K562 (cell line): ENCODE results near the gene ZSWIM1. TPM values are rescaled to one million over a fixed set of nuclear protein-coding genes. Genes with fewer than 3 reads are reported as not detected.
A peak's percentile ranks its signal among the peaks of the same experiment; 100 is the strongest.

Experiments
- HINFP ChIP-seq: fragments of 450-650 bp; conservative IDR thresholded peaks from 2 replicates; pipeline ENCODE4 v1.6.1; 2016; ENCODE audit warnings: missing genetic modification characterization, low read depth, mild to moderate bottlenecking, control low read depth, missing compliant biosample characterization
- HIVEP1 ChIP-seq: fragments of 250-450 bp; sonication (Bioruptor Pico); IDR thresholded peaks from 2 replicates; pipeline ENCODE4 v1.4.0; 2020; ENCODE audit warnings: mild to moderate bottlenecking
- HSF4 ChIP-seq: fragments of 250-450 bp; sonication (Bioruptor Pico); IDR thresholded peaks from 2 replicates; pipeline ENCODE4 v2.1.2; 2022; ENCODE audit warnings: mild to moderate bottlenecking, moderate library complexity, borderline replicate concordance
- MAZ ChIP-seq, 2 experiments: fragments of 450-650 bp in 1 of 2; sonication (generic) in 1 of 2; formaldehyde crosslinking; IDR thresholded peaks in 1 of 2; conservative IDR thresholded peaks in 1 of 2; 2 replicates each; pipeline versions ENCODE4 v1.4.0 to v1.5.0; 2020; ENCODE audit warnings: mild to moderate bottlenecking in 1 of 2, missing genetic modification reagents in 1 of 2
- MEIS2 ChIP-seq: fragments of 450-650 bp; IDR thresholded peaks from 2 replicates; pipeline ENCODE4 v1.6.1; 2014; ENCODE audit warnings: mild to moderate bottlenecking; ENCODE audit not compliant: partially characterized antibody
- NFIC ChIP-seq: fragments of 450-650 bp; IDR thresholded peaks from 2 replicates; pipeline ENCODE4 v1.6.1; 2017; ENCODE audit warnings: mild to moderate bottlenecking, inconsistent platforms
- SETDB1 ChIP-seq: IDR thresholded peaks from one replicate; pipeline ENCODE4 v1.6.1; 2012; ENCODE audit warnings: low read length, control low read depth, inconsistent platforms
- TAF1 ChIP-seq: IDR thresholded peaks from 2 replicates; pipeline ENCODE4 v1.6.1; 2011; ENCODE audit warnings: mild to moderate bottlenecking, low read length, moderate library complexity; ENCODE audit not compliant: insufficient read depth, control insufficient read depth, severe bottlenecking; ENCODE audit errors: extremely low read depth
- WHSC1 ChIP-seq: IDR thresholded peaks from one replicate; pipeline ENCODE4 v1.6.1; 2012; ENCODE audit warnings: low read length, control low read depth, inconsistent platforms
- XRCC3 ChIP-seq: fragments of 450-650 bp; IDR thresholded peaks from 2 replicates; pipeline ENCODE4 v1.6.1; 2017; ENCODE audit warnings: mild to moderate bottlenecking, moderate library complexity
- ZC3H8 ChIP-seq: fragments of 450-650 bp; IDR thresholded peaks from 2 replicates; pipeline ENCODE4 v1.6.1; 2017
- ZNF699 ChIP-seq: fragments of 250-450 bp; sonication (Bioruptor Pico); IDR thresholded peaks from 2 replicates; pipeline ENCODE4 v1.8.0; 2021; ENCODE audit warnings: mild to moderate bottlenecking, moderate library complexity; ENCODE audit not compliant: insufficient replicate concordance
- ZNF764 ChIP-seq: fragments of 250-450 bp; sonication (Bioruptor Pico); IDR thresholded peaks from 2 replicates; pipeline ENCODE4 v1.4.0; 2020; ENCODE audit warnings: low read depth, mild to moderate bottlenecking, moderate library complexity
- polyA plus RNA-seq, 8 experiments: library from polyadenylated mRNA; depleted of rRNA in 4 of 8; stranded (reverse) in 5 of 8; unstranded in 3 of 8; fragments of >200 nt; fragmentation: Nextera tagmentation in 2 of 8; fragmentation: Illumina TruSeq in 1 of 8; extraction: Ambion mirVana in 2 of 8; extraction: Trizol in 1 of 8; gene quantifications; 2 replicates each; pipeline versions ENCODE4 v1.2.1 to v1.2.3, GENCODE V29; 2011 to 2014; ENCODE audit warnings: inconsistent platforms in 1 of 8, missing spikeins in 1 of 8
- total RNA-seq, 7 experiments: library from RNA; depleted of rRNA in 6 of 7; stranded (reverse); fragments of >200 nt in 6 of 7; fragmentation: Illumina TruSeq in 2 of 7; extraction: Trizol in 2 of 7; gene quantifications; 2 replicates each; pipeline versions ENCODE4 v1.2.1 to v1.2.3, GENCODE V29; 2011 to 2021; ENCODE audit warnings: low replicate concordance in 1 of 7
- TF ChIP-seq, protein P1 (sequence below): fragments of 250-450 bp; sonication (Bioruptor Pico); IDR thresholded peaks from 2 replicates; pipeline ENCODE4 v1.4.0; 2020
- TF ChIP-seq, protein P2 (sequence below): fragments of 450-650 bp; IDR thresholded peaks from 2 replicates; pipeline ENCODE4 v1.6.1; 2014; ENCODE audit warnings: low read depth, mild to moderate bottlenecking, moderate library complexity, borderline replicate concordance
- TF ChIP-seq, protein P3 (sequence below): sonication (generic); formaldehyde crosslinking; IDR thresholded peaks from 2 replicates; pipeline ENCODE4 v1.5.0; 2020; ENCODE audit warnings: missing genetic modification reagents

ZSWIM1 gene
- total and polyA plus RNA-seq, 9 of the 15 experiments (the other 6 are each of a cell fraction or from before 2014, with no cell fraction given): 2.5 to 15.6 (median 9.5) TPM

DNA sequence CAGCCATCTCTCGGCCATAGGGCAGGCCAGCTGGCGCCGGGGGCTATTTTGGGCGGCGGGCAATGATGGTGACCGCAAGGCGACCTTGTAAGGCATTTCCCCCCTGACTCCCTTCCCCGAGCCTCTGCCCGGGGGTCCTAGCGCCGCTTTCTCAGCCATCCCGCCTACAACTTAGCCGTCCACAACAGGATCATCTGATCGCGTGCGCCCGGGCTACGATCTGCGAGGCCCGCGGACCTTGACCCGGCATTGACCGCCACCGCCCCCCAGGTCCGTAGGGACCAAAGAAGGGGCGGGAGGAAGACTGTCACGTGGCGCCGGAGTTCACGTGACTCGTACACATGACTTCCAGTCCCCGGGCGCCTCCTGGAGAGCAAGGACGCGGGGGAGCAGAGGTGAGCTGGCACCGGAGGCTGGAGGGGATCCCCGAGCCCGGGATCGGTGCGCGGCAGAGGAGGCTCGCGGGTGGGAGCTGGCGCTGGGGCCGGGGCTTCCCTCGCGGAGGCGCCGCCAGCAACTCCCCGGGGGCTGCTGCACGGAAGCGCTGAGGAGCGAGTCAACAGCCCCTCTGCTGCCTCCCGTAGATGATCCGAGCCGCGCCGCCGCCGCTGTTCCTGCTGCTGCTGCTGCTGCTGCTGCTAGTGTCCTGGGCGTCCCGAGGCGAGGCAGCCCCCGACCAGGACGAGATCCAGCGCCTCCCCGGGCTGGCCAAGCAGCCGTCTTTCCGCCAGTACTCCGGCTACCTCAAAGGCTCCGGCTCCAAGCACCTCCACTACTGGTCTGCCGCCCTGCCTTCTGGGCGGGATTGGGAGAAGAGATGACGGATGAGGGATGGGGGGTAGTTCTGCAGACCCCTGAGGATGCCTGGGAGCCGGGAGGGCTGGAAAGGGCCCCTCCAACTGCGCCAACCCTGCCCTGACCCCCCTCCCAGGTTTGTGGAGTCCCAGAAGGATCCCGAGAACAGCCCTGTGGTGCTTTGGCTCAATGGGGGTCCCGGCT is 10.3 kb downstream of the ZSWIM1 start, which contains the start of the genes CTSA and NEURL2 (continued):
- TF ChIP-seq, protein P1, sequence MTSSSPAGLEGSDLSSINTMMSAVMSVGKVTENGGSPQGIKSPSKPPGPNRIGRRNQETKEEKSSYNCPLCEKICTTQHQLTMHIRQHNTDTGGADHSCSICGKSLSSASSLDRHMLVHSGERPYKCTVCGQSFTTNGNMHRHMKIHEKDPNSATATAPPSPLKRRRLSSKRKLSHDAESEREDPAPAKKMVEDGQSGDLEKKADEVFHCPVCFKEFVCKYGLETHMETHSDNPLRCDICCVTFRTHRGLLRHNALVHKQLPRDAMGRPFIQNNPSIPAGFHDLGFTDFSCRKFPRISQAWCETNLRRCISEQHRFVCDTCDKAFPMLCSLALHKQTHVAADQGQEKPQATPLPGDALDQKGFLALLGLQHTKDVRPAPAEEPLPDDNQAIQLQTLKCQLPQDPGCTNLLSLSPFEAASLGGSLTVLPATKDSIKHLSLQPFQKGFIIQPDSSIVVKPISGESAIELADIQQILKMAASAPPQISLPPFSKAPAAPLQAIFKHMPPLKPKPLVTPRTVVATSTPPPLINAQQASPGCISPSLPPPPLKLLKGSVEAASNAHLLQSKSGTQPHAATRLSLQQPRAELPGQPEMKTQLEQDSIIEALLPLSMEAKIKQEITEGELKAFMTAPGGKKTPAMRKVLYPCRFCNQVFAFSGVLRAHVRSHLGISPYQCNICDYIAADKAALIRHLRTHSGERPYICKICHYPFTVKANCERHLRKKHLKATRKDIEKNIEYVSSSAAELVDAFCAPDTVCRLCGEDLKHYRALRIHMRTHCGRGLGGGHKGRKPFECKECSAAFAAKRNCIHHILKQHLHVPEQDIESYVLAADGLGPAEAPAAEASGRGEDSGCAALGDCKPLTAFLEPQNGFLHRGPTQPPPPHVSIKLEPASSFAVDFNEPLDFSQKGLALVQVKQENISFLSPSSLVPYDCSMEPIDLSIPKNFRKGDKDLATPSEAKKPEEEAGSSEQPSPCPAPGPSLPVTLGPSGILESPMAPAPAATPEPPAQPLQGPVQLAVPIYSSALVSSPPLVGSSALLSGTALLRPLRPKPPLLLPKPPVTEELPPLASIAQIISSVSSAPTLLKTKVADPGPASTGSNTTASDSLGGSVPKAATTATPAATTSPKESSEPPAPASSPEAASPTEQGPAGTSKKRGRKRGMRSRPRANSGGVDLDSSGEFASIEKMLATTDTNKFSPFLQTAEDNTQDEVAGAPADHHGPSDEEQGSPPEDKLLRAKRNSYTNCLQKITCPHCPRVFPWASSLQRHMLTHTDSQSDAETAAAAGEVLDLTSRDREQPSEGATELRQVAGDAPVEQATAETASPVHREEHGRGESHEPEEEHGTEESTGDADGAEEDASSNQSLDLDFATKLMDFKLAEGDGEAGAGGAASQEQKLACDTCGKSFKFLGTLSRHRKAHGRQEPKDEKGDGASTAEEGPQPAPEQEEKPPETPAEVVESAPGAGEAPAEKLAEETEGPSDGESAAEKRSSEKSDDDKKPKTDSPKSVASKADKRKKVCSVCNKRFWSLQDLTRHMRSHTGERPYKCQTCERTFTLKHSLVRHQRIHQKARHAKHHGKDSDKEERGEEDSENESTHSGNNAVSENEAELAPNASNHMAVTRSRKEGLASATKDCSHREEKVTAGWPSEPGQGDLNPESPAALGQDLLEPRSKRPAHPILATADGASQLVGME (CRISPR knock-in tag): no peak
- no peak for TF ChIP-seq ZC3H8
- no peak for TF ChIP-seq WHSC1
- no peak for TF ChIP-seq ZNF699
- TF ChIP-seq XRCC3: no peak
- TF ChIP-seq, protein P2, sequence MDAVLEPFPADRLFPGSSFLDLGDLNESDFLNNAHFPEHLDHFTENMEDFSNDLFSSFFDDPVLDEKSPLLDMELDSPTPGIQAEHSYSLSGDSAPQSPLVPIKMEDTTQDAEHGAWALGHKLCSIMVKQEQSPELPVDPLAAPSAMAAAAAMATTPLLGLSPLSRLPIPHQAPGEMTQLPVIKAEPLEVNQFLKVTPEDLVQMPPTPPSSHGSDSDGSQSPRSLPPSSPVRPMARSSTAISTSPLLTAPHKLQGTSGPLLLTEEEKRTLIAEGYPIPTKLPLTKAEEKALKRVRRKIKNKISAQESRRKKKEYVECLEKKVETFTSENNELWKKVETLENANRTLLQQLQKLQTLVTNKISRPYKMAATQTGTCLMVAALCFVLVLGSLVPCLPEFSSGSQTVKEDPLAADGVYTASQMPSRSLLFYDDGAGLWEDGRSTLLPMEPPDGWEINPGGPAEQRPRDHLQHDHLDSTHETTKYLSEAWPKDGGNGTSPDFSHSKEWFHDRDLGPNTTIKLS: peak; percentile 87
- TF ChIP-seq, protein P3, sequence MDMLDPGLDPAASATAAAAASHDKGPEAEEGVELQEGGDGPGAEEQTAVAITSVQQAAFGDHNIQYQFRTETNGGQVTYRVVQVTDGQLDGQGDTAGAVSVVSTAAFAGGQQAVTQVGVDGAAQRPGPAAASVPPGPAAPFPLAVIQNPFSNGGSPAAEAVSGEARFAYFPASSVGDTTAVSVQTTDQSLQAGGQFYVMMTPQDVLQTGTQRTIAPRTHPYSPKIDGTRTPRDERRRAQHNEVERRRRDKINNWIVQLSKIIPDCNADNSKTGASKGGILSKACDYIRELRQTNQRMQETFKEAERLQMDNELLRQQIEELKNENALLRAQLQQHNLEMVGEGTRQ (CRISPR knock-in tag): peak; percentile 100
- no peak for TF ChIP-seq ZNF764 (CRISPR knock-in tag)
- TF ChIP-seq HSF4: no peak
- no peak for TF ChIP-seq MEIS2
- TF ChIP-seq NFIC: peak; percentile 13; the same call in 1 of the 2 replicates
- TF ChIP-seq HIVEP1: no peak
- TF ChIP-seq MAZ (CRISPR knock-in tag; conservative IDR thresholded peaks at IDR 0.05 in 1 of 2, IDR thresholded peaks at IDR 0.05 in 1 of 2): peak; percentile 75 to 91
- 0 out of 2 replicates have a peak, but pooled peaks have one; percentile 20 for TF ChIP-seq HINFP
- no peak for TF ChIP-seq SETDB1
- peak; percentile 90 for TF ChIP-seq TAF1
